Activated CD8-positive, alpha-beta memory T cell treated with anti-CD3 and anti-CD28 coated beads for 4 hours (primary cell): ENCODE measurements around the gene CATSPER1.

Source experiments
- DNase-seq, 2 donors: peaks; one replicate each; pipeline ENCODE4 v3.0.0-alpha.2; 2020; ENCODE audit warnings: low read depth in 2 of 2

CATSPER1 gene

GRCh38 chr11:65968600-65969482, 57.4 kb downstream of the CATSPER1 start:
- DNase-seq: no peak

GRCh38 chr11:65967329-65967934, 58.8 kb downstream of the CATSPER1 start:
- no peak for DNase-seq
